A549 (cell line): ENCODE results near the gene CACNA1G. TPM values are rescaled to one million over a fixed set of nuclear protein-coding genes. Genes with fewer than 3 reads are reported as not detected.

Experiments used
- ATAC-seq, 2 experiments: fragments of 200-7000 bp in 1 of 2; fragments of >200 bp in 1 of 2; cut with Nextera tagmentation in 1 of 2; cut with Tn5 transposase in 1 of 2; 3 replicates each; pipeline versions ENCODE4 v1.8.0 to v1.9.1; 2018 to 2020; ENCODE audit warnings: mild to moderate bottlenecking in 1 of 2, moderate library complexity in 1 of 2
- CTCF ChIA-PET: fragments of 300-600 bp; sonication (Branson Sonifier 250); formaldehyde crosslinking; extraction: SDS; loops from one replicate; lab custom pipeline; 2021; ENCODE audit warnings: antibody characterized with exemption, inconsistent platforms; lab: Yijun Ruan, JAX
- POLR2A ChIA-PET: fragments of 350-600 bp; formaldehyde crosslinking; extraction: SDS; loops from one replicate; lab custom pipeline; 2021; ENCODE audit warnings: antibody characterized with exemption, inconsistent platforms; lab: Yijun Ruan, JAX
- DNase-seq, 2 experiments: peaks; one replicate each; pipeline versions ENCODE4 v3.0.0 to v3.0.0-alpha.2; 2011 to 2016; ENCODE audit warnings: low read depth in 1 of 2, low spot score in 1 of 2
- FAIRE-seq: peaks from 2 replicates; lab custom pipeline; 2011; peaks lifted over from hg19 to GRCh38; lab: Jason Lieb, UNC
- H3K27ac ChIP-seq, 2 experiments: fragments of >200 bp; sonication (Bioruptor Twin); formaldehyde crosslinking; 3 replicates each; pipeline ENCODE4 v1.5.1; 2016 to 2017
- H3K4me1 ChIP-seq: fragments of >200 bp; sonication (Bioruptor Twin); formaldehyde crosslinking; 3 replicates; pipeline ENCODE4 v1.6.1; 2016
- H3K4me2 ChIP-seq: fragments of >200 bp; sonication (Bioruptor Twin); formaldehyde crosslinking; 3 replicates; pipeline ENCODE4 v1.6.1; 2016
- H3K4me3 ChIP-seq: fragments of >200 bp; sonication (Bioruptor Twin); formaldehyde crosslinking; 3 replicates; pipeline ENCODE4 v1.5.1; 2016
- H3K9me3 ChIP-seq: fragments of >200 bp; sonication (Bioruptor Twin); formaldehyde crosslinking; 3 replicates; pipeline ENCODE4 v1.6.1; 2016
- CBX8 ChIP-seq: fragments of 200-600 bp; sonication (generic); IDR thresholded peaks from 2 replicates; pipeline ENCODE4 v1.6.1; 2016
- CEBPB ChIP-seq, 2 experiments: fragments of >200 bp in 1 of 2; sonication (Bioruptor Twin) in 1 of 2; formaldehyde crosslinking in 1 of 2; IDR thresholded peaks; 2 replicates each; pipeline ENCODE4 v1.6.1; 2012 to 2016
- EHMT2 ChIP-seq: fragments of 200-600 bp; sonication (generic); IDR thresholded peaks from 2 replicates; pipeline ENCODE4 v1.6.1; 2016; ENCODE audit warnings: antibody characterized with exemption, low read depth, mild to moderate bottlenecking, moderate library complexity
- GATA3 ChIP-seq: IDR thresholded peaks from 2 replicates; pipeline ENCODE4 v1.6.1; 2012; ENCODE audit warnings: borderline replicate concordance
- HEYL ChIP-seq: fragments of 250-450 bp; sonication (Bioruptor Pico); IDR thresholded peaks from 2 replicates; pipeline ENCODE4 v1.8.0; 2021; ENCODE audit warnings: mild to moderate bottlenecking, moderate library complexity
- POLR2A ChIP-seq: IDR thresholded peaks from 2 replicates; pipeline ENCODE4 v1.6.1; 2012; ENCODE audit warnings: mild to moderate bottlenecking, low read length
- RAD21 ChIP-seq, 2 experiments: fragments of >200 bp in 1 of 2; sonication (Bioruptor Twin) in 1 of 2; formaldehyde crosslinking in 1 of 2; IDR thresholded peaks in 1 of 2; conservative IDR thresholded peaks in 1 of 2; 2 replicates in 1 of 2; 3 replicates in 1 of 2; pipeline ENCODE4 v1.6.1; 2012 to 2018; ENCODE audit warnings: inconsistent platforms in 1 of 2
- RFX5 ChIP-seq: fragments of 450-650 bp; IDR thresholded peaks from 2 replicates; pipeline ENCODE4 v1.7.1; 2014; ENCODE audit warnings: antibody characterized with exemption, mild to moderate bottlenecking, moderate library complexity
- SMC3 ChIP-seq: fragments of >200 bp; sonication (Bioruptor Twin); formaldehyde crosslinking; IDR thresholded peaks from 3 replicates; pipeline ENCODE4 v1.6.1; 2018; ENCODE audit warnings: inconsistent platforms
- TFCP2L1 ChIP-seq: fragments of 250-450 bp; sonication (Bioruptor Pico); IDR thresholded peaks from 2 replicates; pipeline ENCODE4 v1.5.0; 2021; ENCODE audit warnings: mild to moderate bottlenecking
- TP53 ChIP-seq: fragments of 250-450 bp; sonication (Bioruptor Pico); IDR thresholded peaks from 2 replicates; pipeline ENCODE4 v1.5.0; 2021; ENCODE audit warnings: mild to moderate bottlenecking, moderate library complexity
- ZC3H11A ChIP-seq: fragments of 450-650 bp; IDR thresholded peaks from 2 replicates; pipeline ENCODE4 v1.6.1; 2014; ENCODE audit warnings: antibody characterized with exemption, mild to moderate bottlenecking
- ZFP36 ChIP-seq: fragments of 450-650 bp; IDR thresholded peaks from 2 replicates; pipeline ENCODE4 v1.6.1; 2014; ENCODE audit warnings: borderline replicate concordance; ENCODE audit not compliant: partially characterized antibody
- WGBS: methylation state at CpG from one replicate; pipeline ENCODE4 v1.1.6; 2017; ENCODE audit errors: missing lambda C conversion rate; 5-methylcytosine and 5-hydroxymethylcytosine counted together
- polyA plus RNA-seq, 4 experiments: library from polyadenylated mRNA; depleted of rRNA in 3 of 4; stranded (reverse); fragments of >200 nt; fragmentation: RNase III in 1 of 4; extraction: RNeasy Plus Mini Kit Qiagen cat#74134 plus additional on column Dnase treatment in 1 of 4; gene quantifications; 2 replicates in 3 of 4; 3 replicates in 1 of 4; pipeline ENCODE4 v1.2.3, GENCODE V29; 2011 to 2017
- TF ChIP-seq, protein P1 (sequence below): IDR thresholded peaks from 2 replicates; pipeline ENCODE4 v1.6.1; 2012
- TF ChIP-seq, protein P2 (sequence below): fragments of >200 bp; sonication (Bioruptor Twin); formaldehyde crosslinking; IDR thresholded peaks from 3 replicates; pipeline ENCODE4 v1.5.1; 2016
- TF ChIP-seq, protein P3 (sequence below): fragments of 200-600 bp; sonication (generic); IDR thresholded peaks from 2 replicates; pipeline ENCODE4 v1.6.1; 2016; ENCODE audit warnings: antibody characterized with exemption, mild to moderate bottlenecking, moderate library complexity

The CACNA1G gene
- polyA plus RNA-seq, 2 of the 4 experiments (the other 2 are of a cell fraction), result 4.0 to 8.9 TPM

DNA sequence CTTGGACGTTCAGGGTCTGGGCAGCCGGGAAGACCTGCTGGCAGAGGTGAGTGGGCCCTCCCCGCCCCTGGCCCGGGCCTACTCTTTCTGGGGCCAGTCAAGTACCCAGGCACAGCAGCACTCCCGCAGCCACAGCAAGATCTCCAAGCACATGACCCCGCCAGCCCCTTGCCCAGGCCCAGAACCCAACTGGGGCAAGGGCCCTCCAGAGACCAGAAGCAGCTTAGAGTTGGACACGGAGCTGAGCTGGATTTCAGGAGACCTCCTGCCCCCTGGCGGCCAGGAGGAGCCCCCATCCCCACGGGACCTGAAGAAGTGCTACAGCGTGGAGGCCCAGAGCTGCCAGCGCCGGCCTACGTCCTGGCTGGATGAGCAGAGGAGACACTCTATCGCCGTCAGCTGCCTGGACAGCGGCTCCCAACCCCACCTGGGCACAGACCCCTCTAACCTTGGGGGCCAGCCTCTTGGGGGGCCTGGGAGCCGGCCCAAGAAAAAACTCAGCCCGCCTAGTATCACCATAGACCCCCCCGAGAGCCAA is 65.6 kb downstream of the CACNA1G start:
- peak overlapping the region; percentile 71 to 83 for H3K27ac ChIP-seq
- peaks cover 54% of the 10 kb centered on the region for H3K4me1 ChIP-seq
- DNase-seq (peak; percentile 88), FAIRE-seq (peak; percentile 56), ATAC-seq (peak; percentile 66 to 84)
- H3K4me2 ChIP-seq, result peak overlapping the region; percentile 38; the same call in 1 of the 3 replicates
- peak; percentile 82 to 88 for TF ChIP-seq RAD21 (conservative IDR thresholded peaks at IDR 0.05 in 1 of 2, IDR thresholded peaks at IDR 0.05 in 1 of 2)
- no peak for TF ChIP-seq ZC3H11A
- TF ChIP-seq, protein P1, sequence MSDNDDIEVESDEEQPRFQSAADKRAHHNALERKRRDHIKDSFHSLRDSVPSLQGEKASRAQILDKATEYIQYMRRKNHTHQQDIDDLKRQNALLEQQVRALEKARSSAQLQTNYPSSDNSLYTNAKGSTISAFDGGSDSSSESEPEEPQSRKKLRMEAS, result peak; percentile 58
- TF ChIP-seq HEYL (CRISPR knock-in tag), result no peak
- TF ChIP-seq TP53, result no peak
- TF ChIP-seq RFX5, result no peak
- TF ChIP-seq, protein P2, sequence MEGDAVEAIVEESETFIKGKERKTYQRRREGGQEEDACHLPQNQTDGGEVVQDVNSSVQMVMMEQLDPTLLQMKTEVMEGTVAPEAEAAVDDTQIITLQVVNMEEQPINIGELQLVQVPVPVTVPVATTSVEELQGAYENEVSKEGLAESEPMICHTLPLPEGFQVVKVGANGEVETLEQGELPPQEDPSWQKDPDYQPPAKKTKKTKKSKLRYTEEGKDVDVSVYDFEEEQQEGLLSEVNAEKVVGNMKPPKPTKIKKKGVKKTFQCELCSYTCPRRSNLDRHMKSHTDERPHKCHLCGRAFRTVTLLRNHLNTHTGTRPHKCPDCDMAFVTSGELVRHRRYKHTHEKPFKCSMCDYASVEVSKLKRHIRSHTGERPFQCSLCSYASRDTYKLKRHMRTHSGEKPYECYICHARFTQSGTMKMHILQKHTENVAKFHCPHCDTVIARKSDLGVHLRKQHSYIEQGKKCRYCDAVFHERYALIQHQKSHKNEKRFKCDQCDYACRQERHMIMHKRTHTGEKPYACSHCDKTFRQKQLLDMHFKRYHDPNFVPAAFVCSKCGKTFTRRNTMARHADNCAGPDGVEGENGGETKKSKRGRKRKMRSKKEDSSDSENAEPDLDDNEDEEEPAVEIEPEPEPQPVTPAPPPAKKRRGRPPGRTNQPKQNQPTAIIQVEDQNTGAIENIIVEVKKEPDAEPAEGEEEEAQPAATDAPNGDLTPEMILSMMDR, result peak; percentile 76
- no peak for TF ChIP-seq GATA3
- TF ChIP-seq POLR2A, result no peak
- TF ChIP-seq EHMT2, result no peak
- TF ChIP-seq SMC3, result peak; percentile 88
- TF ChIP-seq, protein P3, sequence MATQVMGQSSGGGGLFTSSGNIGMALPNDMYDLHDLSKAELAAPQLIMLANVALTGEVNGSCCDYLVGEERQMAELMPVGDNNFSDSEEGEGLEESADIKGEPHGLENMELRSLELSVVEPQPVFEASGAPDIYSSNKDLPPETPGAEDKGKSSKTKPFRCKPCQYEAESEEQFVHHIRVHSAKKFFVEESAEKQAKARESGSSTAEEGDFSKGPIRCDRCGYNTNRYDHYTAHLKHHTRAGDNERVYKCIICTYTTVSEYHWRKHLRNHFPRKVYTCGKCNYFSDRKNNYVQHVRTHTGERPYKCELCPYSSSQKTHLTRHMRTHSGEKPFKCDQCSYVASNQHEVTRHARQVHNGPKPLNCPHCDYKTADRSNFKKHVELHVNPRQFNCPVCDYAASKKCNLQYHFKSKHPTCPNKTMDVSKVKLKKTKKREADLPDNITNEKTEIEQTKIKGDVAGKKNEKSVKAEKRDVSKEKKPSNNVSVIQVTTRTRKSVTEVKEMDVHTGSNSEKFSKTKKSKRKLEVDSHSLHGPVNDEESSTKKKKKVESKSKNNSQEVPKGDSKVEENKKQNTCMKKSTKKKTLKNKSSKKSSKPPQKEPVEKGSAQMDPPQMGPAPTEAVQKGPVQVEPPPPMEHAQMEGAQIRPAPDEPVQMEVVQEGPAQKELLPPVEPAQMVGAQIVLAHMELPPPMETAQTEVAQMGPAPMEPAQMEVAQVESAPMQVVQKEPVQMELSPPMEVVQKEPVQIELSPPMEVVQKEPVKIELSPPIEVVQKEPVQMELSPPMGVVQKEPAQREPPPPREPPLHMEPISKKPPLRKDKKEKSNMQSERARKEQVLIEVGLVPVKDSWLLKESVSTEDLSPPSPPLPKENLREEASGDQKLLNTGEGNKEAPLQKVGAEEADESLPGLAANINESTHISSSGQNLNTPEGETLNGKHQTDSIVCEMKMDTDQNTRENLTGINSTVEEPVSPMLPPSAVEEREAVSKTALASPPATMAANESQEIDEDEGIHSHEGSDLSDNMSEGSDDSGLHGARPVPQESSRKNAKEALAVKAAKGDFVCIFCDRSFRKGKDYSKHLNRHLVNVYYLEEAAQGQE, result no peak
- no peak for TF ChIP-seq CBX8
- no peaks in the 10 kb centered on the region for H3K9me3 ChIP-seq
- 56% methylated on average over 15 of the region's 19 CpGs for WGBS
- H3K4me3 ChIP-seq, result no peak overlapping the region
- ChIA-PET POLR2A (interaction anchor here (0.5 to 1.3 kb wide), 4 partner anchors 10 to 76 kb away, joined by 3 to 8 read pairs (median 4); no protein-coding TSS in a partner anchor), CTCF (interaction anchor here (0.6 to 48.0 kb wide), 36 partner anchors 9 to 195 kb away, joined by 3 to 2097 read pairs (median 6); partner anchors contain the start of genes ABCC3, ANKRD40, CACNA1G and EPN3)

DNA sequence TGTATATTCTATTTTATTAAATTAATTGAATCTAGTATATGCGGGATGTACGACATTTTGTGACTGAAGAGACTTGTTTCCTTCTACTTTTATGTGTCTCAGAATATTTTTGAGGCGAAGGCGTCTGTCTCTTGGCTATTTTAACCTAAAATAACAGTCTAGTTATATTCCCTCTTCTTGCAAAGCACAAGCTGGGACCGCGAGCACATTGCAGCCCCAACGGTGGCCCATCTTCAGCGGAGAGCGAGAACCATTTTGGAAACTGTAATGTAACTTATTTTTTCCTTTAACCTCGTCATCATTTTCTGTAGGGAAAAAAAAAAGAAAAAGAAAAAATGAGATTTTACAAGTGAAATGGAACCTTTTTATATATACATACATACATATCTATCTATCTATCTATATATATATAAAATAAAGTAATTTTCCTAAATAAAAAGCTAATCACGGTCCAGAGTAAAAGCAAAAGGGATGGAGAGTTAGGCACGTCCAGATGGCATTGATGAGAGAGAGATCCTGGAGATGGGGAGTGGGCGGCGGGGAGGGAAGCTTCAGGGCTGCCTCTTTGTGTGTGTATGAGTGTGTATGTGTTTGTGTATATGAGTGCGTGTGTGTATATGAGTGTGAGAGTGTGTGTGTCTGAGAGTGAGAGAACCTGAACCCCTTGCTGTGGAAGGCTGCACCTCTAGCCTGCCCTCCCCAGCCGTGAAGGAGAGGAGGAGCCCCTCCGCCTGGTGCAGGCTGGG is 66.7 kb downstream of the CACNA1G start:
- no peak overlapping the region for H3K4me3 ChIP-seq
- FAIRE-seq (no peak), ATAC-seq (no peak), DNase-seq (no peak)
- POLR2A ChIA-PET, result interaction anchor here (0.8 to 2.4 kb wide), 3 partner anchors 11 to 77 kb away, joined by 3 to 17 read pairs (median 8); no protein-coding TSS in a partner anchor
- CTCF ChIA-PET, result interaction anchor here (0.7 to 48.0 kb wide), 28 partner anchors 10 to 226 kb away, joined by 3 to 2097 read pairs (median 5); partner anchors contain the start of genes ABCC3, ANKRD40, CACNA1G and SPATA20
- H3K4me2 ChIP-seq, result peak overlapping the region; percentile 79
- peak overlapping the region; percentile 99 to 100 for H3K27ac ChIP-seq
- no peak for TF ChIP-seq TFCP2L1 (CRISPR knock-in tag)
- TF ChIP-seq CEBPB (IDR thresholded peaks at IDR 0.05), result no peak
- no peak for TF ChIP-seq ZFP36
- peaks cover 61% of the 10 kb centered on the region for H3K4me1 ChIP-seq
- H3K9me3 ChIP-seq, result no peaks in the 10 kb centered on the region
- WGBS, result 88% methylated on average over 17 of the region's 17 CpGs
